CD4-positive, alpha-beta T cell (primary cell): ENCODE measurements around the gene STN1. TPM values are rescaled to one million over a fixed set of nuclear protein-coding genes. Genes with fewer than 3 reads are reported as not detected.

Experiments used
- ATAC-seq: fragments of 200-7000 bp; cut with Tn5 transposase; one replicate; pipeline ENCODE4 v1.10.0; 2022; ENCODE audit warnings: mild to moderate bottlenecking; ENCODE audit not compliant: poor library complexity
- CTCF ChIA-PET: fragments of 350-600 bp; sonication (Branson Sonifier 250); formaldehyde crosslinking; loops from one replicate; lab custom pipeline; 2021; ENCODE audit warnings: antibody characterized with exemption, inconsistent platforms; lab: Charles Lee
- POLR2A ChIA-PET: fragments of 350-600 bp; sonication (Branson Sonifier 250); formaldehyde crosslinking; loops from one replicate; lab custom pipeline; 2021; ENCODE audit warnings: antibody characterized with exemption, inconsistent platforms; lab: Charles Lee
- DNase-seq, 14 experiments: peaks; one replicate each; pipeline ENCODE4 v3.0.0-alpha.2; 2013 to 2020; ENCODE audit warnings: mixed read lengths in 2 of 14
- H3K27ac ChIP-seq, 2 donors: one replicate each; pipeline versions ENCODE4 v1.5.1 to v1.7.0; 2013; ENCODE audit warnings: low read length in 2 of 2, low read depth in 1 of 2, mild to moderate bottlenecking in 1 of 2
- H3K27me3 ChIP-seq, 2 experiments: 1 replicate in 1 of 2; 2 replicates in 1 of 2; pipeline versions ENCODE4 v1.6.1 to v1.7.0; 2013; ENCODE audit warnings: low read length in 2 of 2, control low read depth in 1 of 2, mild to moderate bottlenecking in 1 of 2, moderate library complexity in 1 of 2; ENCODE audit not compliant: insufficient read depth in 2 of 2, control insufficient read depth in 1 of 2
- H3K36me3 ChIP-seq: one replicate; pipeline ENCODE4 v1.6.1; 2013; ENCODE audit warnings: low read length, control low read depth; ENCODE audit not compliant: insufficient read depth
- H3K4me1 ChIP-seq: one replicate; pipeline ENCODE4 v1.6.1; 2013; ENCODE audit warnings: low read length, control low read depth; ENCODE audit not compliant: insufficient read depth
- H3K4me3 ChIP-seq: one replicate; pipeline ENCODE4 v1.5.1; 2013; ENCODE audit warnings: mild to moderate bottlenecking, low read length, moderate library complexity
- H3K9me3 ChIP-seq, 2 experiments: 1 replicate in 1 of 2; 2 replicates in 1 of 2; pipeline versions ENCODE4 v1.6.1 to v1.7.0; 2013; ENCODE audit warnings: low read length in 2 of 2, mild to moderate bottlenecking in 2 of 2, control low read depth in 1 of 2, moderate library complexity in 1 of 2; ENCODE audit not compliant: control insufficient read depth in 1 of 2, insufficient read depth in 1 of 2
- H3K27ac Mint-ChIP-seq: one replicate; pipeline ENCODE4 v1.8.0; 2020; ENCODE audit warnings: mixed read lengths
- H3K27me3 Mint-ChIP-seq: one replicate; pipeline ENCODE4 v1.8.0; 2021; ENCODE audit warnings: mixed read lengths
- H3K36me3 Mint-ChIP-seq: one replicate; pipeline ENCODE4 v1.8.0; 2021; ENCODE audit warnings: low read depth, mixed read lengths
- H3K4me1 Mint-ChIP-seq: one replicate; pipeline ENCODE4 v1.8.0; 2021; ENCODE audit warnings: low read depth, mixed read lengths
- H3K4me3 Mint-ChIP-seq: one replicate; pipeline ENCODE4 v1.8.0; 2020; ENCODE audit warnings: mild to moderate bottlenecking, mixed read lengths
- H3K9me3 Mint-ChIP-seq: one replicate; pipeline ENCODE4 v1.8.0; 2020; ENCODE audit warnings: mixed read lengths
- CTCF ChIP-seq: fragments of 200-600 bp; IDR thresholded peaks from one replicate; pipeline ENCODE4 v1.8.0; 2022; ENCODE audit warnings: antibody characterized with exemption, mild to moderate bottlenecking
- intact Hi-C, 2 experiments: fragments of 100-400 bp; cut with DNase I in 1 of 2; cut with micrococcal nuclease in 1 of 2; formaldehyde crosslinking; loops; one replicate each; pipeline versions ENCODE4 v1.15.1 to v1.9.0; 2023 to 2025; cut with DNase I, micrococcal nuclease
- total RNA-seq, 174 experiments: library from RNA in 2 of 174; stranded (reverse) in 2 of 174; gene quantifications; one replicate each; pipeline ENCODE4 v1.2.3 and lab custom pipeline; 2021 to 2026

The STN1 gene
- total RNA-seq, 2 experiments from 2014 or later: 13.0 to 13.4 TPM

- DNase-seq (no peak), ATAC-seq (no peak)
- no peaks in the 10 kb centered on the region for H3K36me3 ChIP-seq
- Mint-ChIP-seq H3K9me3 (no peaks in the 10 kb centered on the region), H3K4me3 (no peak overlapping the region), H3K27ac (no peak overlapping the region), H3K27me3 (no peaks in the 10 kb centered on the region), H3K4me1 (no peaks in the 10 kb centered on the region), H3K36me3 (no peaks in the 10 kb centered on the region)
- intact Hi-C loops: no loop called here
- CTCF ChIA-PET: no interaction called here
- no peak overlapping the region for H3K4me3 ChIP-seq
- H3K27ac ChIP-seq: no peak overlapping the region
- no peak for TF ChIP-seq CTCF
- no peaks in the 10 kb centered on the region for H3K27me3 ChIP-seq
- no peaks in the 10 kb centered on the region for H3K9me3 ChIP-seq
- no peaks in the 10 kb centered on the region for H3K4me1 ChIP-seq
- POLR2A ChIA-PET: no interaction called here
These were observed 36.6 kb upstream of the STN1 start for GRCh38 chr10:103954543-103954942.

GRCh38 chr10:103951942-103952341 is 34.0 kb upstream of the STN1 start:
- H3K27ac ChIP-seq: no peak overlapping the region
- no peak for TF ChIP-seq CTCF
- H3K36me3 Mint-ChIP-seq: no peaks in the 10 kb centered on the region
- H3K4me1 ChIP-seq: peaks cover 3% of the 10 kb centered on the region
- DNase-seq (no peak), ATAC-seq (no peak)
- H3K9me3 Mint-ChIP-seq: no peaks in the 10 kb centered on the region
- H3K4me3 Mint-ChIP-seq: no peak overlapping the region
- no peaks in the 10 kb centered on the region for H3K36me3 ChIP-seq
- ChIA-PET CTCF (no interaction called here), POLR2A (interaction anchor here (0.9 kb wide), 1 partner anchor 9 kb away, joined by 5 read pairs; no protein-coding TSS in a partner anchor)
- no peaks in the 10 kb centered on the region for H3K27me3 ChIP-seq
- H3K9me3 ChIP-seq: no peaks in the 10 kb centered on the region
- intact Hi-C loops: no loop called here
- no peak overlapping the region for H3K4me3 ChIP-seq
- no peaks in the 10 kb centered on the region for H3K27me3 Mint-ChIP-seq
- no peak overlapping the region for H3K27ac Mint-ChIP-seq
- H3K4me1 Mint-ChIP-seq: peaks cover 9% of the 10 kb centered on the region

- intact Hi-C loops: no loop called here
- ATAC-seq (no peak), DNase-seq (no peak)
- Histone ChIP-seq H3K27me3 (no peaks in the 10 kb centered on the region), H3K36me3 (no peaks in the 10 kb centered on the region), H3K4me1 (peaks cover 3% of the 10 kb centered on the region), H3K4me3 (no peak overlapping the region), H3K9me3 (no peaks in the 10 kb centered on the region), H3K27ac (no peak overlapping the region)
- H3K4me3 Mint-ChIP-seq: no peak overlapping the region
- H3K27ac Mint-ChIP-seq: no peak overlapping the region
- POLR2A ChIA-PET: no interaction called here
- H3K36me3 Mint-ChIP-seq: no peaks in the 10 kb centered on the region
- TF ChIP-seq CTCF: no peak
- H3K4me1 Mint-ChIP-seq: peaks cover 9% of the 10 kb centered on the region
- H3K27me3 Mint-ChIP-seq: no peaks in the 10 kb centered on the region
- H3K9me3 Mint-ChIP-seq: no peaks in the 10 kb centered on the region
- CTCF ChIA-PET: no interaction called here
These were observed 33.2 kb upstream of the STN1 start for GRCh38 chr10:103951183-103951582.
